CD4-positive, alpha-beta T cell (primary cell): Measurements from ENCODE around the gene WDCP. TPM values are rescaled to one million over a fixed set of nuclear protein-coding genes. Genes with fewer than 3 reads are reported as not detected.

Source experiments
- ATAC-seq: fragments of 200-7000 bp; cut with Tn5 transposase; one replicate; pipeline ENCODE4 v1.10.0; 2022; ENCODE audit warnings: mild to moderate bottlenecking; ENCODE audit not compliant: poor library complexity
- CTCF ChIA-PET: fragments of 350-600 bp; sonication (Branson Sonifier 250); formaldehyde crosslinking; loops from one replicate; lab custom pipeline; 2021; ENCODE audit warnings: antibody characterized with exemption, inconsistent platforms; lab: Charles Lee
- POLR2A ChIA-PET: fragments of 350-600 bp; sonication (Branson Sonifier 250); formaldehyde crosslinking; loops from one replicate; lab custom pipeline; 2021; ENCODE audit warnings: antibody characterized with exemption, inconsistent platforms; lab: Charles Lee
- DNase-seq, 14 experiments: peaks; one replicate each; pipeline ENCODE4 v3.0.0-alpha.2; 2013 to 2020; ENCODE audit warnings: mixed read lengths in 2 of 14
- H3K27ac ChIP-seq, 2 donors: one replicate each; pipeline versions ENCODE4 v1.5.1 to v1.7.0; 2013; ENCODE audit warnings: low read length in 2 of 2, low read depth in 1 of 2, mild to moderate bottlenecking in 1 of 2
- H3K27me3 ChIP-seq, 2 experiments: 1 replicate in 1 of 2; 2 replicates in 1 of 2; pipeline versions ENCODE4 v1.6.1 to v1.7.0; 2013; ENCODE audit warnings: low read length in 2 of 2, control low read depth in 1 of 2, mild to moderate bottlenecking in 1 of 2, moderate library complexity in 1 of 2; ENCODE audit not compliant: insufficient read depth in 2 of 2, control insufficient read depth in 1 of 2
- H3K36me3 ChIP-seq: one replicate; pipeline ENCODE4 v1.6.1; 2013; ENCODE audit warnings: low read length, control low read depth; ENCODE audit not compliant: insufficient read depth
- H3K4me1 ChIP-seq: one replicate; pipeline ENCODE4 v1.6.1; 2013; ENCODE audit warnings: low read length, control low read depth; ENCODE audit not compliant: insufficient read depth
- H3K4me3 ChIP-seq: one replicate; pipeline ENCODE4 v1.5.1; 2013; ENCODE audit warnings: mild to moderate bottlenecking, low read length, moderate library complexity
- H3K9me3 ChIP-seq, 2 experiments: 1 replicate in 1 of 2; 2 replicates in 1 of 2; pipeline versions ENCODE4 v1.6.1 to v1.7.0; 2013; ENCODE audit warnings: low read length in 2 of 2, mild to moderate bottlenecking in 2 of 2, control low read depth in 1 of 2, moderate library complexity in 1 of 2; ENCODE audit not compliant: control insufficient read depth in 1 of 2, insufficient read depth in 1 of 2
- H3K27ac Mint-ChIP-seq: one replicate; pipeline ENCODE4 v1.8.0; 2020; ENCODE audit warnings: mixed read lengths
- H3K27me3 Mint-ChIP-seq: one replicate; pipeline ENCODE4 v1.8.0; 2021; ENCODE audit warnings: mixed read lengths
- H3K36me3 Mint-ChIP-seq: one replicate; pipeline ENCODE4 v1.8.0; 2021; ENCODE audit warnings: low read depth, mixed read lengths
- H3K4me1 Mint-ChIP-seq: one replicate; pipeline ENCODE4 v1.8.0; 2021; ENCODE audit warnings: low read depth, mixed read lengths
- H3K4me3 Mint-ChIP-seq: one replicate; pipeline ENCODE4 v1.8.0; 2020; ENCODE audit warnings: mild to moderate bottlenecking, mixed read lengths
- H3K9me3 Mint-ChIP-seq: one replicate; pipeline ENCODE4 v1.8.0; 2020; ENCODE audit warnings: mixed read lengths
- CTCF ChIP-seq: fragments of 200-600 bp; IDR thresholded peaks from one replicate; pipeline ENCODE4 v1.8.0; 2022; ENCODE audit warnings: antibody characterized with exemption, mild to moderate bottlenecking
- intact Hi-C, 2 experiments: fragments of 100-400 bp; cut with DNase I in 1 of 2; cut with micrococcal nuclease in 1 of 2; formaldehyde crosslinking; loops; one replicate each; pipeline versions ENCODE4 v1.15.1 to v1.9.0; 2023 to 2025; cut with DNase I, micrococcal nuclease
- total RNA-seq, 174 experiments: library from RNA in 2 of 174; stranded (reverse) in 2 of 174; gene quantifications; one replicate each; pipeline ENCODE4 v1.2.3 and lab custom pipeline; 2021 to 2026

WDCP gene
- total RNA-seq, 2 experiments from 2014 or later: 1.4 to 2.0 TPM

GRCh38 chr2:24087032-24087431, 39.8 kb upstream of the WDCP start:
- Mint-ChIP-seq H3K36me3 (peaks cover 33% of the 10 kb centered on the region), H3K4me1 (peaks cover 21% of the 10 kb centered on the region), H3K27ac (no peak overlapping the region), H3K4me3 (no peak overlapping the region), H3K9me3 (no peaks in the 10 kb centered on the region), H3K27me3 (no peaks in the 10 kb centered on the region)
- POLR2A ChIA-PET: no interaction called here
- Histone ChIP-seq H3K4me3 (no peak overlapping the region), H3K27ac (no peak overlapping the region), H3K4me1 (peaks cover 19% of the 10 kb centered on the region), H3K9me3 (no peaks in the 10 kb centered on the region), H3K27me3 (no peaks in the 10 kb centered on the region), H3K36me3 (peaks cover 7% of the 10 kb centered on the region)
- DNase-seq: no peak
- CTCF ChIA-PET: interaction anchor here (0.6 kb wide), 1 partner anchor 196 kb away, joined by 3 read pairs; no protein-coding TSS in a partner anchor
- intact Hi-C loops: no loop called here
- no peak for ATAC-seq
- TF ChIP-seq CTCF: no peak

GRCh38 chr2:24086241-24086640, 39.0 kb upstream of the WDCP start:
- peaks cover 10% of the 10 kb centered on the region for H3K36me3 ChIP-seq
- no peak for TF ChIP-seq CTCF
- ATAC-seq: no peak
- Mint-ChIP-seq H3K27me3 (no peaks in the 10 kb centered on the region), H3K9me3 (no peaks in the 10 kb centered on the region), H3K27ac (no peak overlapping the region), H3K4me3 (peak overlapping the region; percentile 48), H3K4me1 (peaks cover 21% of the 10 kb centered on the region), H3K36me3 (peaks cover 36% of the 10 kb centered on the region)
- H3K9me3 ChIP-seq: no peaks in the 10 kb centered on the region
- DNase-seq: no peak
- no peaks in the 10 kb centered on the region for H3K27me3 ChIP-seq
- intact Hi-C loops: no loop called here
- no peak overlapping the region for H3K4me3 ChIP-seq
- POLR2A ChIA-PET: no interaction called here
- H3K4me1 ChIP-seq: peaks cover 19% of the 10 kb centered on the region
- H3K27ac ChIP-seq: no peak overlapping the region
- CTCF ChIA-PET: no interaction called here

DNA sequence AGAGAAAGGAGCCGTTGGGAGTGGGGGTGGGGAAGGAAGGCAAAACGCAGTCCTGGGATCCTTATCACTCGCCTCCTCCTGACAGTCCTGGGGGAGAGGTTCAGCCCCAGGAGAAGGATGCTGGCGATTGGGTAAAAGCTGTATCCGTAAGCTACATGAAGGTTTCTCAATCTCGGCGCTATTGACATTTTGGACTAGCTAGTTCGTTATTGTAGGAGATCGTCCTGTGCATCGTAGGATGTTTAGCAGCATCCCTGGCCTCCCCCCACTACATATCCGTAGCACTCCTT, 38.0 kb upstream of the WDCP start:
- H3K27ac ChIP-seq: no peak overlapping the region
- H3K4me3 Mint-ChIP-seq: peak overlapping the region; percentile 57
- H3K27me3 ChIP-seq: no peaks in the 10 kb centered on the region
- H3K9me3 ChIP-seq: no peaks in the 10 kb centered on the region
- peak overlapping the region; percentile 61 for H3K4me3 ChIP-seq
- ChIA-PET POLR2A (interaction anchor here (1.9 to 3.1 kb wide), 4 partner anchors 9 to 260 kb away, joined by 7 to 33 read pairs (median 10); partner anchors contain the start of genes ATAD2B, SF3B6 and WDCP), CTCF (interaction anchor here (1.0 to 3.1 kb wide), 6 partner anchors 9 to 261 kb away, joined by 4 to 51 read pairs (median 12); partner anchors contain the start of genes ATAD2B, SF3B6 and WDCP)
- H3K36me3 Mint-ChIP-seq: peaks cover 35% of the 10 kb centered on the region
- H3K27ac Mint-ChIP-seq: peak overlapping the region; percentile 49
- H3K27me3 Mint-ChIP-seq: no peaks in the 10 kb centered on the region
- H3K36me3 ChIP-seq: peaks cover 15% of the 10 kb centered on the region
- H3K4me1 Mint-ChIP-seq: peaks cover 21% of the 10 kb centered on the region
- peaks cover 19% of the 10 kb centered on the region for H3K4me1 ChIP-seq
- TF ChIP-seq CTCF: no peak
- DNase-seq (no peak), ATAC-seq (no peak)
- H3K9me3 Mint-ChIP-seq: no peaks in the 10 kb centered on the region
- intact Hi-C loops: loop anchor here (2.0 kb wide), 1 partner anchor 158 kb away; the partner anchor contains the start of gene ATAD2B (in 2 of the 2)
